Right lobe of liver (tissue), 6 donors: Measurements from ENCODE around the gene FAM185A. TPM values are rescaled to one million over a fixed set of nuclear protein-coding genes. Genes with fewer than 3 reads are reported as not detected.
A peak's percentile ranks its signal among the peaks of the same experiment; 100 is the strongest.
"Not testable (repeated sequence)": the region's sequence is repeated elsewhere in the genome, so short reads cannot be mapped to it uniquely, and the experiment has no call there.

ENCODE experiments used
- ATAC-seq, 4 donors: fragments of 200-7000 bp; cut with Tn5 transposase; one replicate each; pipeline ENCODE4 v1.9.1; 2020; ENCODE audit warnings: mild to moderate bottlenecking in 4 of 4, moderate library complexity in 4 of 4
- DNase-seq, 3 donors: peaks; one replicate each; pipeline ENCODE4 v3.0.0-alpha.2; 2020
- H3K27ac ChIP-seq, 3 donors: fragments of 200-600 bp; one replicate each; pipeline ENCODE4 v1.8.0; 2022
- H3K27me3 ChIP-seq, 2 donors: fragments of 200-600 bp; one replicate each; pipeline ENCODE4 v1.8.0; 2022
- H3K36me3 ChIP-seq, 4 donors: fragments of 200-600 bp; sonication (generic) in 1 of 4; one replicate each; pipeline versions ENCODE4 v1.5.1 to v1.8.0; 2017 to 2022; ENCODE audit warnings: control low read depth in 1 of 4
- H3K4me1 ChIP-seq, 4 donors: fragments of 200-600 bp; sonication (generic) in 1 of 4; one replicate each; pipeline versions ENCODE4 v1.5.1 to v1.8.0; 2017 to 2022; ENCODE audit warnings: control low read depth in 1 of 4
- H3K4me3 ChIP-seq, 3 donors: fragments of 200-600 bp; one replicate each; pipeline ENCODE4 v1.8.0; 2022
- H3K9me3 ChIP-seq, 4 donors: fragments of 200-600 bp; sonication (generic) in 1 of 4; one replicate each; pipeline versions ENCODE4 v1.5.1 to v1.8.0; 2017 to 2022; ENCODE audit warnings: control low read depth in 1 of 4
- POLR2A ChIP-seq: fragments of 450-650 bp; IDR thresholded peaks from one replicate; pipeline ENCODE4 v1.6.1; 2017; ENCODE audit warnings: antibody characterized with exemption, mild to moderate bottlenecking
- WGBS: methylation state at CpG from one replicate; pipeline ENCODE4 v1.1.6; 2018; ENCODE audit warnings: low coverage, low lambda C conversion rate; ENCODE audit not compliant: insufficient coverage; ENCODE audit errors: missing lambda C conversion rate; 5-methylcytosine and 5-hydroxymethylcytosine counted together
- intact Hi-C, 2 donors: fragments of 100-400 bp; cut with DNase I; formaldehyde crosslinking; loops; one replicate each; pipeline versions ENCODE4 v1.11.2 to v1.14.1; 2022
- long read RNA-seq: library from polyadenylated mRNA; unstranded; transcript quantifications from one replicate; pipeline ENCODE4 v2.0.0, GENCODE V29; 2019
- total RNA-seq, 6 experiments: library from RNA; depleted of rRNA in 2 of 6; stranded (reverse); fragments of >200 nt in 2 of 6; fragmentation: NEBNext Ultra II Directional in 3 of 6; extraction: Animal tissue kit (Norgen Biotek cat#: 25700) in 3 of 6; gene quantifications; one replicate each; pipeline versions ENCODE4 v1.1.0 to v1.2.4, GENCODE V29; 2016 to 2023
- donor health status: DM: no; HTN: yes; CAD: no.
- donor health status: DM: no; HTN: no; CAD: no.
- donor health status: DM: no; HTN: no; CAD: no.
- donor health status: DM: no; HTN: yes; CAD: no.
- donor health status: DM: no; HTN: yes; CAD: no.

FAM185A gene
- 10 to 100 TPM in 2 of 6 experiments, 1 to 10 TPM in 4; 6.4 to 13.5 (median 8.4) TPM for total RNA-seq
- long read RNA-seq, partial matches to known transcripts = 0 of 4 reads
- long read RNA-seq, other reads (novel, unspliced or antisense) = 1 of 4 reads

GRCh38 chr7:102748605-102749444 is at the start of gene FAM185A:
Gene FAM185A, plus strand, starts transcription at chr7:102748999. Its CDS starts 209 bp downstream, at chr7:102749208.
- Histone ChIP-seq H3K27ac (peak within 1 kb of the TSS in 2 of 3 donors; percentile 20 to 60), H3K4me3 (peak within 1 kb of the TSS; percentile 65 to 76 (median 70))
- H3K27me3 ChIP-seq, intact Hi-C loops, H3K36me3 ChIP-seq, H3K4me1 ChIP-seq, H3K9me3 ChIP-seq: not testable (repeated sequence)
- DNase-seq (peak; percentile 97 to 100 (median 99)), ATAC-seq (peak; percentile 97 to 99 (median 98))
- TF ChIP-seq POLR2A = peak; percentile 63
- 0% methylated on average over 23 of the region's 47 CpGs for WGBS

DNA sequence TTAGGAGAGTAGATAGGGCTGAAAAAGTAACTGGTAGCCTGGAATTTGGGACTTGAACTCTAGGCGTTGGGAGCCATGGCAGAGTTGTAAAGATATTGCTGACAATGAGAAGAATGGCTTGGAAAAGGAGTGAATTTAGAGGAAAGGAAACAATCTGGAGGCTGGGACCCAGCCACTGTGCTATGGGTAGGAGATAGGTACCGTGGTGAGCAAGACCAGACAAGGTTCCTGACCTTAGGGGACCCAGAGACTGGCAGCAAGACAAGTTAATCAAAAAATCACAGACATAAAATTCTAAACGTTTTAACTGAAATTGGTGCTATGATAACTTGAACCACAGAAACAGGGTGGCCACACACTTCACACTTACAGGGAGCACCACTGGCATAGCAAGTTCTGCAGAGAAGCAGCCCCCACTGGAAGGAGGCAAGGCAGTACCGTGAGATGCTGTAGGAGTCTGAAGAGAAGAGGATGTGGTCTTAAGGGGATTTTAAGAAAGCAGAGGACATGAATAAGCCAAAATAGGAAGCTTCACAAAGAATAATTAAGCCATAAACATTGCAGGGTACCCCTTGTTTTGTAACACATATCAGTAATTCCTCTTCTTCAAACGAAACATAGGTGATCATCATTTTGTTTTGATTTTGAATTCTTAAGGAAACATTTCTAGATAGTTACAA is 35.6 kb upstream of the FAM185A start:
- DNase-seq, intact Hi-C loops, H3K36me3 ChIP-seq, H3K9me3 ChIP-seq, H3K4me1 ChIP-seq, H3K27ac ChIP-seq, H3K4me3 ChIP-seq, H3K27me3 ChIP-seq: not testable (repeated sequence)
- ATAC-seq = peak in 1 of 4 donors; percentile 13
- 29% methylated on average over 5 of the region's 5 CpGs for WGBS

GRCh38 chr7:102713691-102714080 is 35.1 kb upstream of the FAM185A start:
- H3K9me3 ChIP-seq, H3K4me3 ChIP-seq, intact Hi-C loops, H3K36me3 ChIP-seq, H3K4me1 ChIP-seq, H3K27me3 ChIP-seq, DNase-seq, H3K27ac ChIP-seq: not testable (repeated sequence)
- WGBS = no CpG with 5 or more reads among the region's 1 CpG
- peak; percentile 27 to 38 (median 36) for ATAC-seq

GRCh38 chr7:102714774-102715522 is 33.9 kb upstream of the FAM185A start:
- H3K9me3 ChIP-seq, intact Hi-C loops, ATAC-seq, H3K4me1 ChIP-seq, H3K27ac ChIP-seq, H3K4me3 ChIP-seq, DNase-seq, H3K27me3 ChIP-seq, H3K36me3 ChIP-seq: not testable (repeated sequence)
- 94% methylated on average over 4 of the region's 6 CpGs for WGBS

- H3K9me3 ChIP-seq, H3K36me3 ChIP-seq, H3K4me3 ChIP-seq, intact Hi-C loops, H3K4me1 ChIP-seq, H3K27me3 ChIP-seq, DNase-seq, H3K27ac ChIP-seq: not testable (repeated sequence)
- peak in 1 of 4 donors; percentile 20 for ATAC-seq
- 79% methylated on average over 2 of the region's 3 CpGs for WGBS
Measured at GRCh38 chr7:102715718-102716117, 33.1 kb upstream of the FAM185A start.

GRCh38 chr7:102718491-102718890 is 30.3 kb upstream of the FAM185A start:
- DNase-seq, H3K9me3 ChIP-seq, H3K4me1 ChIP-seq, H3K27ac ChIP-seq, intact Hi-C loops, H3K36me3 ChIP-seq, H3K4me3 ChIP-seq, H3K27me3 ChIP-seq: not testable (repeated sequence)
- peak in 1 of 4 donors; percentile 48 for ATAC-seq

GRCh38 chr7:102726170-102726569 is 22.6 kb upstream of the FAM185A start:
- H3K9me3 ChIP-seq, H3K36me3 ChIP-seq, ATAC-seq, H3K4me1 ChIP-seq, H3K27ac ChIP-seq, H3K4me3 ChIP-seq, DNase-seq, H3K27me3 ChIP-seq, intact Hi-C loops: not testable (repeated sequence)
- WGBS = 84% methylated on average over 5 of the region's 5 CpGs

- H3K4me1 ChIP-seq, H3K9me3 ChIP-seq, DNase-seq, H3K27me3 ChIP-seq, H3K27ac ChIP-seq, H3K4me3 ChIP-seq, H3K36me3 ChIP-seq, intact Hi-C loops, ATAC-seq: not testable (repeated sequence)
- WGBS = 62% methylated on average over 2 of the region's 2 CpGs
Measured at GRCh38 chr7:102729670-102730069, 19.1 kb upstream of the FAM185A start.

- ATAC-seq, H3K27me3 ChIP-seq, H3K4me1 ChIP-seq, H3K4me3 ChIP-seq, H3K36me3 ChIP-seq, intact Hi-C loops, H3K9me3 ChIP-seq, DNase-seq, H3K27ac ChIP-seq: not testable (repeated sequence)
- WGBS = 100% methylated on average over 1 of the region's 3 CpGs
Measured at GRCh38 chr7:102730431-102730830, 18.4 kb upstream of the FAM185A start.

- H3K4me1 ChIP-seq, H3K36me3 ChIP-seq, intact Hi-C loops, H3K4me3 ChIP-seq, DNase-seq, H3K27ac ChIP-seq, H3K9me3 ChIP-seq, H3K27me3 ChIP-seq: not testable (repeated sequence)
- WGBS = 59% methylated on average over 2 of the region's 4 CpGs
- peak in 1 of 4 donors; percentile 30 for ATAC-seq
Measured at GRCh38 chr7:102742002-102742771, 6.6 kb upstream of the FAM185A start.
